ENCODE data around the gene RBCK1. TPM values are rescaled to one million over a fixed set of nuclear protein-coding genes. Genes with fewer than 3 reads are reported as not detected.
"Not testable (repeated sequence)": the region's sequence is repeated elsewhere in the genome, so short reads cannot be mapped to it uniquely, and the experiment has no call there.

The RBCK1 gene
- total RNA-seq, 4 donors from 2014 or later: 63.6 to 85.3 (median 78.5) TPM

- no peak for DNase-seq (ENCODE audit: low spot score in 2 of 2)
- 71% methylated on average over 5 of the region's 6 CpGs for WGBS
- H3K9me3 ChIP-seq: no peaks in the 10 kb centered on the region
- H3K36me3 ChIP-seq: peaks cover 60% of the 10 kb centered on the region
- no peaks in the 10 kb centered on the region for H3K27me3 ChIP-seq
- H3K27ac ChIP-seq: no peak overlapping the region
- TF ChIP-seq POLR2A (IDR thresholded peaks at IDR 0.05) (no peak), POLR2AphosphoS5 (IDR thresholded peaks at IDR 0.05) (no peak), CTCF (IDR thresholded peaks at IDR 0.05) (no peak), EP300 (IDR thresholded peaks at IDR 0.05) (no peak)
- no peak overlapping the region for H3K4me3 ChIP-seq
- H3K4me1 ChIP-seq: no peaks in the 10 kb centered on the region
Measured at GRCh38 chr20:389220-389619, 18.9 kb upstream of the RBCK1 start.

- H3K27me3 ChIP-seq: no peaks in the 10 kb centered on the region
- no peak for DNase-seq (ENCODE audit: low spot score in 2 of 2)
- TF ChIP-seq POLR2A (IDR thresholded peaks at IDR 0.05): no peak
- no peak for TF ChIP-seq EP300 (IDR thresholded peaks at IDR 0.05)
- no peak for TF ChIP-seq POLR2AphosphoS5 (IDR thresholded peaks at IDR 0.05)
- TF ChIP-seq CTCF (IDR thresholded peaks at IDR 0.05): no peak
- no peak overlapping the region for H3K27ac ChIP-seq
- no peaks in the 10 kb centered on the region for H3K9me3 ChIP-seq
- H3K4me1 ChIP-seq: no peaks in the 10 kb centered on the region
- H3K4me3 ChIP-seq: no peak overlapping the region
- H3K36me3 ChIP-seq: peaks cover 77% of the 10 kb centered on the region
- WGBS: 94% methylated on average over 25 of the region's 29 CpGs
Measured at GRCh38 chr20:391041-391711, 16.9 kb upstream of the RBCK1 start.

GRCh38 chr20:393296-393695, 14.8 kb upstream of the RBCK1 start:
- peaks cover 88% of the 10 kb centered on the region for H3K36me3 ChIP-seq
- H3K27ac ChIP-seq; H3K9me3 ChIP-seq; H3K4me1 ChIP-seq; H3K4me3 ChIP-seq; H3K27me3 ChIP-seq; DNase-seq (ENCODE audit: low spot score in 2 of 2): not testable (repeated sequence)
- WGBS: 100% methylated on average over 2 of the region's 2 CpGs

GRCh38 chr20:396252-396618, 11.9 kb upstream of the RBCK1 start:
- Histone ChIP-seq H3K9me3 (no peaks in the 10 kb centered on the region), H3K36me3 (peaks cover 60% of the 10 kb centered on the region), H3K4me3 (no peak overlapping the region), H3K27ac (no peak overlapping the region), H3K27me3 (no peaks in the 10 kb centered on the region), H3K4me1 (no peaks in the 10 kb centered on the region)
- DNase-seq (ENCODE audit: low spot score in 2 of 2): no peak
- 94% methylated on average over 24 of the region's 24 CpGs for WGBS
- TF ChIP-seq EP300 (IDR thresholded peaks at IDR 0.05) (no peak), POLR2A (IDR thresholded peaks at IDR 0.05) (no peak), POLR2AphosphoS5 (IDR thresholded peaks at IDR 0.05) (no peak), CTCF (IDR thresholded peaks at IDR 0.05) (no peak)

- Histone ChIP-seq H3K4me1 (no peaks in the 10 kb centered on the region), H3K36me3 (peaks cover 54% of the 10 kb centered on the region), H3K27ac (no peak overlapping the region), H3K27me3 (no peaks in the 10 kb centered on the region), H3K4me3 (no peak overlapping the region), H3K9me3 (no peaks in the 10 kb centered on the region)
- TF ChIP-seq POLR2A (IDR thresholded peaks at IDR 0.05): no peak
- TF ChIP-seq CTCF (IDR thresholded peaks at IDR 0.05): no peak
- TF ChIP-seq EP300 (IDR thresholded peaks at IDR 0.05): no peak
- TF ChIP-seq POLR2AphosphoS5 (IDR thresholded peaks at IDR 0.05): no peak
- no peak for DNase-seq (ENCODE audit: low spot score in 2 of 2)
- WGBS: 93% methylated on average over 4 of the region's 4 CpGs
Measured at GRCh38 chr20:396619-397431, 11.3 kb upstream of the RBCK1 start.
